Measurements from ENCODE around the gene CLN5.
A peak's percentile ranks its signal among the peaks of the same experiment; 100 is the strongest.

The CLN5 gene

DNA sequence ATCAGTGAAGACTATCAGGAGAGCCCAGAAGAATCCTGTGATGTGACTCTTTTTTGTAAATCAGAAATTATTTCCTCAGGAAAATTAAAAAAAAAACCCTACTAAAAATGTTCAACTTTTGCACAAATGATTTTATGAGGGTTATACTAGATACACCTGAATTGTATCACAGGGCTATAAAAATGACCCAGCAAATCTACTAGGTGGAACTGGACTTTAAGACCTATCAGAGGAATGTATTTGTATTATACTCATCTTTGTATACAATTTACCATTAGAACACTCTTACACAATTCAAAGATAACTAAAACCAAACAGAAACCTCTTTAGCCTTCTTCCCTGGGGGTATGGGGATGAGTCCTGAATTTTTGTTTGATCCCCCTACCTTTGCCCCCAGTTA, 27.9 kb downstream of the CLN5 start:
- DNase-seq: no peak

DNA sequence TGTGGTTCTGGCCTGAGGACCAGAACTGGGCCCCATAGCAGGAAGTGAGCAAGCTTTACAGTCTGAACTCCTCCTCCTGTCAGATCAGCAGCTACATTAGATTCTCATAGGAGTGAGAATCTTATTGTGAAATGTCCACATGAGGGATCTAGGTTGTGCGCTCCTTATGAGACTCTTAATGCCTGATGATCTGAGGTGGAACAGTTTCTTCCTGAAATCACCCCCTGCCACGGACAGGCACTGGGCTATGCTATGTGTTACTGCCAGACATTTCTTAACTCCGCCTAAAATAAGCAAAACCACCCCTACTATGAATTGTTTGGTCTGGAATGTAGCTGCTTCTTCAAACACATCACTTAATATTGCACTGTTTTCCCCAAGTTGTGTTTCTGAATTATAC, 30.5 kb downstream of the CLN5 start:
- peak in 1 of 14 donors; percentile 15 for DNase-seq

DNA sequence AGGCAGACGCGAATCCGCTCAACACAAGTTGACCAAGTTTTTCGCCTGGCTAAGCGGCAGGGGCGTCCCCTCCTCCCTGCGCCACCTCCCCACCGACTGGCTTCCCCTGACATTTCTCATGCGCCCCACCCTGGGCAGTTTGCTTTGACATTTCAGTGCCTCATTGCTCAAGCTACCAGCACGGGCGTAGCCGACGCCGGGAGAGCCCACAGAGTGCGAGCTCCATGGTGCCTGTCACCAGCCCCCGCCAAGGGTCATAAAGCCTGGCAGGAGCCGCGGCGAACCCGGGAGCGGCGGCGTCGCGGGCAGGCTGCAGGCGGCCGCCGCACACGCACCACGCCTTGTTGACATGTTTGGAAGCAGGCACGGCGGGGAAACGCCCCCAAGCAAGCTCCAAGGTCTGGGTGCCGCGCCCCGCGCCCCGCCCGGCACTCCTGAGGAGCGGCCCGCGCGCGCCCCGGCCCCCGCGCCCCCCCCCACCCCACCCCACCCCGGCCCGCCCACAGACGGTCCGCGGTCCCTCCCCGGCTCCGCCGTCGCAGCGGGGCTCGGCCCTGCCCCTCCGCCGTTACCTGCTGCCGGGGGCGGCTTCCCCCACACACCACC, 34.5 kb downstream of the CLN5 start:
- DNase-seq: peak in 13 of 14 donors; percentile 16 to 85 (median 69)

DNA sequence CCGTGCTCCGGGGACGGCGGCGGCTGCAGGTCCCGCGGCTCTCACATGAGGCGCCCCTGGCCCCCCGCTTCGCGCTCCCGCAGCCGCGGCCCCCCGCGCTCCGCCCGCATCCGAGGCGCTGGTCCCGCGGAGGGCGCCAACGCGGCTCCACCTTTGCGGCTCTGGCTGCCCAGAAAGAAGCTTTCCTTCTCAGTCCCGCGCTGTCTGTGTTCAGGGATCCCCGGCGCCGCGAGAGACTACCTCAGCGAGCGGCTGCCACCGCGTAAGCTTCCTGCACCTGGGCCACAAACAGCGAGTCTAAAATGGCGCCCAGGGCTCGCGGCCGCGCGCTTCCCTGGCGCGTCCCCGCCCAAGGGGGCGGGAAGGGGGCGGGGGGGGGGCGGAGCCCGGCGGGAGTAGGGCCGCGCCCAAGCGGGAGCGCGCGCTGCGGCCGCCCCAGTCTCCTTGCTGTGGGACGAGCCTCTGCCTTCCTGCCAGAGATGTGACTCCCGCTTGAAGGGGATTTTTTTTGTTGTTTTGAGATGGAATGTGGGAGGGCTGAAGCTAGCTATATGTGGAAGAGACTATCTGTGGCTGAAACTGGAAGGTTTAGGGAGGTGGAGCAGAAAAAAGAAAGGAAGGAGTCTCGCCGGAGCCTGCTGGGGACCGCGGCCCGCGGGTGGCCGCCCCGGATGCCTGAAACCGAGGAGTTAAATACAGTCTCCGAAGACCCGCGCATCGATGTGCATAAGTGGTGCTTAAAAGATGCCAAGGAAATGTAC, 35.2 kb downstream of the CLN5 start, which contains the start of gene FBXL3:
Gene FBXL3, minus strand, starts transcription at position 299 of the 761 bp plus-strand sequence. CDS start 5,299 bp downstream, outside the sequence.
- DNase-seq: peak; percentile 34 to 95 (median 80)

DNA sequence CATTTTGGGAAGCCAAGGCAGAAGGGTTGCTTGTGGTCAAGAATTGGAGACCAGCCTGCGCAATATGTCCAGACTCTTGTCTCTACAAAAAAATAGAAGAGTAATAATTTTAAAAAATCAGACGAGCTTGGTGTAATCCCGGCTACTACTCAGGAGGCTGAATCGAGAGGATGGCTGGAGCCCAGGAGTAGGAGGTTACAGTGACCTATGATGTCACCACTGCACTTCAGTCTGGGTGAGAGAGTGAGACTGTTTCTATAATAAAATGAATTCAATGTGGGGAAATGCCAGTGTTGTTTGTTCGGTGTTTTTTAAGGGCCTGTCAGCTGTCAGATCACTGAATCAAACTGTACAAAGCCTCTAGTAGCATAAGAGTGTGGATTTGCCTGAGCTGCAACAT, 36.3 kb downstream of the CLN5 start:
- DNase-seq: peak in 2 of 14 donors; percentile 16 to 17

DNA sequence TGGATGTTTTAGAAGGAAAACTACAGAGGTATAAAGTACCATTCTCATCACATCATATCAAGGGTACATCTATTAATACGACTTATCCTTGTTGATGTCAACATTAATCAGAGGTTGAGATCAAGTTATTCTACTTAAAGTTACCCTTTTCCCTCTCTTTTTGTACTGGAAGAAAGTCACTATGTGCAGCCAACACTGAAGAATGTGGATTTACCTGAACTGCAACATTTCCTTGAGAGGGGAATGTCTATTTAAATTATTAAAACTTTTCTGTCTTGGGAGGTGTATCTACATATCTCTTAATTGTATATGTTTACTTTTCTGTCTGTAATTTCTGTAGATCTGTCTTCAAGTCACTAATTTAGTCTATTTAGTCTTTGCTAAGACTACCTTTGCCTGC, 37.6 kb downstream of the CLN5 start:
- no peak for DNase-seq

DNA sequence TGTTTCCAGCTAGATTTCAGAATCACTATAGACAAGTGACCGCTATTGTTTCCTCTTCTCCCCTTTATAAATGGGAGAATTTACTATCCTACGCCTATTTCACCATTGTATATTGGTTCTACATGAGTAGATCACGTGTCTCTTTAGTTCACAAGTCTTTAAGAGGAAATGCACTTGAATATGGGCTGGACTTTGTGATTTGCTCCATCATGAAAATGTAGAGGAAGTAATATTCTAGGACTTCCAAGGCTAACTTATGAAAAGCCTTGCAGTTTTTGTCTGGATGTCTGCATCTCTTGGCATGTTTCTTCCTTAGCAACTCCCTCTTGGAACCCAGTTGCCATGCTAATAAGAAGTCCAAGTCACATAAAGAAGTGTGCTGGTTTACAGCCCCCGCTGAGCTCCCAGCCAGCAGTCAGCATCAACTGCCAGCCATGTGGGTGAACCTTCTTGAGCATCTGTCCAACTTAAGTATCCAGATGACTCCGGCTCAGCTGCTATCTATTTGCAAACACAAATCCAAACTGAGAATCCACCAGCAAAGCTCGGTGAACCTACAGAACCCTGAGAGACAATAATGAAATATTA, 39.9 kb downstream of the CLN5 start:
- no peak for DNase-seq

DNA sequence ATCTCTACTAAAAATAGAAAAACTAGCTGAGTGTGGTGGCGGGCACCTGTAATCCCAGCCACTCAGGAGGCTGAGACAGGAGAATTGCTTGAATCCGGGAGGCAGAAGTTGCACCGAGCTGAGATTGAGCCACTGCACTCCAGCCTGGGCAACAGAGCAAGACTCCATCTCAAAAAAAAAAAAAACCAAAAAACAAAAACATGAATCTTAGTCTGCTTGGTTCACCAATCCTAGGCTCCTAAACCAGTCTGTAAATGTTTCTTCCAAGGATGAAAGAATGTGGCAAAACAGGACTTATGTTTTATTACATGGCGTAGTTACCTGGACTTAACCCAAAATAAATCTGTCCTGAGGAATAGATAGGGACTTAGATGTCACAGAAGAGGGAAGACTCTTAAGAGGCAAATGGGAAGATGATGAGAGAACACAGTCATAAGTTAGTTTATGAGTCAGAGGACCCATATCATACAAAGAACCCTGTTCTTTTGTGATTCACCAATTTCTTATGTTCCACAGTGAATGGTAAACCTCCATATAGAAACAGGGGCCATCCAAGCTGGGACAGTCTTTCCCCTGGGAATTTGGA, 41.9 kb downstream of the CLN5 start:
- DNase-seq: no peak

DNA sequence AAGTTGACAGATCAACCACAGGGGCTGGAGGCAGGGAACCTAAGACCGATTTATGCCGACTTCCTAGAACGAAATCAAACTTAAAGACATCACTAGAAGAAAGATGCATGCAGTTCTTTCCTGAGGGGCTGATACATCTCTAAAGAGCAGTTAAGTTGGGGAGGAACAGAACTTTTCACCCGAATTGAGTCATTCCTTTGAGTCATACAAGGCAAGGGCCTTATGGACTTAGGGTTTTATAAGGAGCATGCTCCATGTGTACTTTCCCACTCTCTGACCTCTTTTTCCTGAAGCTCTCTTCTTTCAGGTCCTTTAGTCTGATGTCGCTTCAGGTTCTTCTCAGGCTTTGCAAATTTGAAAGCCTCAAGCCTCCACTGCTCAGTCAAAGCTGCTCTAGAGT, 43.0 kb downstream of the CLN5 start:
- no peak for DNase-seq

DNA sequence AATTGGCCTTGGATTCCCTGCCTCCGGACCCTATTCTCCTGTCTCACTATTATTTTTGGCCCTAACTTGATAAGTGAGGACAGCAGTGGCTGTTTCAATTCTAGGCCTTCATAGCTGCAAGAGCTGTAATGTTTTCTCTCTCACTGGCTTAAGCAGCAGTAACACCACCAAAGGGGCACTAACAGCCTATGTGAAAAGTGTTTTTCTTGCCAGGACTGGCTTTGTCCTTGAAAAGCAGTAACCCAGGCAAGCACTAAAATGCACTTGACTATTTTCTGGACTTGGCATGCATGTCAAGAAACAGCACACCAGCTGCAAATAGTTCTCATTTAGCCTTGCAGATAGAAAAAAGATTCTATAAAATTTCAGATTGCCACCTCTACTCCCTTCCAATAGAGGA, 44.4 kb downstream of the CLN5 start:
- peak in 3 of 14 donors; percentile 8 to 15 (median 14) for DNase-seq

DNA sequence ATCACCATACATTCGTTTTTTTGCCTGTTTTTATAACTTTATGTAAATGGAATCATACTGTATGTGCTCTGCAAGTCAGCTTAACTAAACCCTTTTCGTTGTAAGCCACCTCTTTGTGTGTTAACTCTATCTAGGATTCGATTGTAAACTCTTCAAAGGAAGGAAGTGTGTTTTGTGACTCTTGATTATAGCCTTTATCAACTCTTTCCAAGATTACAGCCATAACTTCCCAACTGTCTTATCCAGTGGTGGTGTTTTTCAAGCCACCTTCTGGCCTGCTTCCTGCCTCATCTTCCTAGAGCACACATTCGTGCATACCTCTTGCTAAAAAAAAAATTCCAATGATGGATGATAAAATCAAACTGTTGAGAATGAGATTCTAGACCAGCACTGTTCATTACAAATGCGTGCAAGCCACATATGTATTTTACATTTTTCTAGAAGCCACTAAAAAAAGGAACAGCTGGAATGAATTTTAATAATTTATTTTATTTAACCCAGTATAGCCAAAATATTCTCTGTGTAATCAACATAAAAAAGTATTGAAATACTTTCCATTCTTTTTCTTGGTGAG, 47.1 kb downstream of the CLN5 start:
- no peak for DNase-seq

DNA sequence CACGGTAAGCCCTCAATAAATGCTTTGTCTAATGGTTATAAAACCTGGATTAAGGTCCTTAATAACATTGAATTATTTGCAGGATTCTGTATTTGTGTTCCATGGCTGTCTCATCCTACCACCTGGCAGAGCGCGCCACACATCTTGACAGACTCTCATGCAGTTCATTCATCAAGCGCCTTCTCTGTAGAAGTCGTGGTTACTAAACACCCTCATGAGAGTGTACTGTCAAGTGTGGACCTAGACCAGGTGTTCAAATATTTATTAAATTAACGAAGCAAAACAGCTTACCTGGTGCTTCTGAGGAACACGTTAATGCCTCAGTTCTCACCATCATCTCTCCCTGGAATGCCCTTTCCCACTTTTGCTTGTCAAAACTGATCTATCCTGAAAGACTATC, 48.2 kb downstream of the CLN5 start:
- DNase-seq: no peak

DNA sequence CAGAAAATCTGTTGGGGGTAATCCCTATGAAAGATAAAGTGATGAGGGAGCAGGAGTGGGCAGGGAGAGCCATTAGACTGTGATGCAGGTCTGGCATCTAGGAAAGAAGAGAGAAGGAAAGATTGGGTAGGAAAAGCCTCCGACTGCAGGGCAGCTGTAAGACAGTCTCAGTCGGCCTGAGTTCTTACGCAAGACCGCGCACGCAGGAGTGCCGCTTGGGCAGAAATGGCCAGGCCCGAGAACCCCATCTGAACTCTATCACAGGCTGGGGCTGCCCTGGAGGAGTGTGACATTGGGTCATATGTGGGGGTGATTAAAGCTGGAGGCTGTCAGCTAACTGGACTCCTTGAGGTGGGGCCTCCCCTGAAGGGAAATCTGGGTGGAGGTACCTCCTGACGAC, 49.0 kb downstream of the CLN5 start:
- DNase-seq: no peak

DNA sequence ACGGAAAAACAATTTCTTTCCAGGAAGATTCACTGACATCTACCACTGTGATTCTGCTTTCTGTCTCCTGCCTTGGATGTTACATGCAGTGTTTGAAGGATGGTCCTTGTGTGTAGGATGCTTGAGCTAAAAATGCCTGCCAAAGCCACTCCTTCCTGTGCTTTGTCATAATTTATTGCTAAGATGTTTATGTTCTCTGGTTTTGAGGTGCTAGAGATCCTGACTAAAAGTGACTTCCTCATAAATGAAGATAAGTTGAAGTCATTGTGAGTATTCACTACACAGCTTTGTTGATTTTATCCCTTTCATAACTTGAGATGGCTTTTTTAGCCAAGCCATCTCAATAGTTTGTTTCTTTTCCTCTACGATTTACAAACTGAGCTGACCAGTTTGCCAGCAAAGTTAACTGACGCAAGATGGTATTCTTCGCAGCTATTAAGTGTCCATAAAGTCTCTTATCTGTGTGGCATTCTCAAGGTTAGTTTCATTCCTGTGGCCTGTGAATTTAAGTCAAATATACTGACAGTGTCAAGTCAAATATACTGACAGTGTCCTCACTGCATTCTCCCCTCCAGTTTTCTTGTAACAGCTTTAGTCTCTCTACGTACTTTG, 50.8 kb downstream of the CLN5 start:
- no peak for DNase-seq

DNA sequence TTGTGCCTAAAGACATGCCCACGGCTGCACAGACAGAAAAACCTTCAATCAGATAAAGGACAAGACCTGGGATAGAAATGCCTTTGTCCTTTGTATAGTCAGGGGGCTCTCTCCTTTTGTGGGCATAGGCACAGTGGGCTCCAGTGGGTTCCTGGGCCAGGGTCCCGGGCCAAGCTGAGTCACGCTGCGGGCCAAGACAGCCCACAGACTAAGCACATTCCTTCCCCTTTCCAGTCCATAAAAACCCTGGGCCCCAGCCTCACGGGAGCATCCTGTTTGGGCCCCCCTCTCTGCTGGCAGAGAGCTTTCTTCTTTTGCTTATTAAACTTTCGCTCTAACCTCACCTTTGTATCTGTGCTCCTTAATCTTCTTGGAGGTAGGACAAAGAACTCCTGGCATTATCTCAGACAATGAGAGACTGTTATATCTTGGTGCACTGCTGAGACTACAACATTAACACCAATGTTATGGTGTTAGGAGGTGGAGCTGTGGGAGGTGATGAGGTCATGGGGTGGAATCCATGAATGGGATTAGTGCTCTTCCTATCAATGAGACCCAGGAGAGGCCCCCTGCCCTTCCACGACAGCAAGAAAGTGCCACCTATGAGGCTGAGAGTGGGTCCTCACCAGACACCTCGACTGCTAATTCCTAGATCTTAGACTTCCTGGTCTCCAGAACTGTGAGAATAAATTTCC, 55.9 kb downstream of the CLN5 start:
- DNase-seq: no peak

DNA sequence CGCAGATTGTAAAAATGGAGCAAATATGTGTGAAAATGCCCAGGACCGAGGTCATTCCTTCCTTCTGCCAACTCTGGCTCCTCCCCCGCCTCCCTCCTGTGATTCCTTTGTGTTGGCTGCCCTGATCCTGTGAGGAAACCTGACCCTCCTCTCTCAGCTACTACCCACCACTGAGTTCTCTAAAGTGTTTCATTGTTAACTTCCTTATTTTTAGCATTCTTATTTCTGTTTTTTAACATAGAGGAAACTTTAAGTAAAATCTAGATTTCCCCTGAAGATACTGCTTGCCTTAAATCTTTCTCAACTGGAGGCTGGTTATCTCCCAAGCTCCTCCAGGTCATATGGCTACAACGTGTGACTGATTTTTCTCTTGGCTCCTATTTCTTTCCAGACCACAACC, 56.8 kb downstream of the CLN5 start:
- DNase-seq: no peak

DNA sequence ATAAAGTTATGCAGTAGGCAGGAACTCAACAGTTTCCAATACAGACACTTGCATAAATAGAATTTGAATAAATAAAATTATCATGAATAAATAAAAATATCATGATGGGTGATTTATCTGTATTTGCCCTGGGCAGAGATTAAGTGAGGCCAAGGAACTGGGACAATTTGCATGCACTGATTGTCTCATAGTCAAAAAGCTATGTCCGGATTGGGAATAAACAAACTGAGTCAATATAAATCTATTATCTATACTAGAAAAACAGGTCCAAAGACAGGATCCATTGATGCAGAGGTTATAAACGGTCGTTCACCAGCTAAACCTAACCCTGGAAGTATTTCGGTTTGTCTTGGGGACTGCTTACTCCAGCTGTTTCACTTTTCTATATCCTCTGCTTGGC, 61.3 kb downstream of the CLN5 start:
- DNase-seq: no peak

All from C1 segment of cervical spinal cord (tissue), 14 donors.